Erythroblast (primary cell): ENCODE results near the gene ELAC2.

Experiments
- GATA1 ChIP-seq: IDR thresholded peaks from 2 replicates; pipeline ENCODE4 v1.6.1; 2011; ENCODE audit warnings: low read depth, mild to moderate bottlenecking, control low read depth, low read length, moderate library complexity
- POLR2A ChIP-seq: IDR thresholded peaks from 2 replicates; pipeline ENCODE4 v1.6.1; 2011; ENCODE audit warnings: mild to moderate bottlenecking, low read length

DNA sequence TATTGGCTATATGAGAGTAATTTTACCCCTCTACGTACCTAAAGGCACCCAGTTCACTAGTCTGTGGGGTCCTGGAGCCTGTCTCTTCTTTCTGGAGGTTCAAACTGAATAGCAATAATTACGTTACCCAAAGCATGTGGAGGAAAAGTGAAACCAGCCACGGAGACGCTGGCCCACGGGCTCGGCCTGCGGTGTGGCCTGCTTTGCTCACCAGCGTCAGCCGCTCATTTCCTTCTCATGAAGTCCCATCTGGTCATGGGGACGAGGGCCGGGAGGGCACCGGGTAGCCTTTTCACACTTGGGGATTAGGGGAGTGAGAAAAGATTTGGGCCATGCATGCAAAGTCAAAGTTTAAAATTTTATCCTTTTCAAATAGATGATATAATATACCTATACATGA, 26.9 kb downstream of the ELAC2 start:
- TF ChIP-seq POLR2A = no peak
- no peak for TF ChIP-seq GATA1
